Measurements from ENCODE around the gene EGFL8. TPM values are rescaled to one million over a fixed set of nuclear protein-coding genes. Genes with fewer than 3 reads are reported as not detected.

EGFL8 gene
- total RNA-seq, 4 donors from 2014 or later: 0.80 to 7.1 (median 4.2) TPM

DNA sequence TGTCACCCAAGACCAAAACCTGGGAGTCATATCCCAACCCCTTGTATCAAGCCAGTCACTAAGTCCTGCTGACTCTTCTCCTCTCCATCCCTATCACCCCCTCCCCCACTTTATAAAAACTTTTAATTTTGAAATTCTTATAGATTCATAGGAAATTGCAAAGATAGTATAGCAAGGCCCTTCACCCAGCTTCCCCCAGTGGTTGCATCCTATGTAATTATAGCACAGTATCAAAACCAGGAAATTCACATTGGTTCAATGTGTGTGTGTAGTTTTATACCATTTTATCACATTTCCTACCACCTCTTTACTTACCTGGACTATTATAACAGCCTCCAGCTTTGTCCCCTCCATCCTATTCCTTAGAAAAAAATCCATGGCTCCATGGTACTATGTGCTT, 6.3 kb upstream of the EGFL8 start:
- ATAC-seq (no peak), DNase-seq (no peak)
- in situ Hi-C loops (cut with MboI; ENCODE audit: low sequenced_read_pairs in 4 of 4) (no loop called here), intact Hi-C loops (cut with DNase I; ENCODE audit: low total_unique reads) (no loop called here)
- Histone ChIP-seq H3K4me3 (no peak overlapping the region), H3K36me3 (peaks cover 0 to 29% of the 10 kb centered on the region in 2 donors), H3K9me3 (no peaks in the 10 kb centered on the region), H3K4me1 (peaks cover 16 to 19% of the 10 kb centered on the region in 2 donors), H3K27me3 (no peaks in the 10 kb centered on the region), H3K27ac (no peak overlapping the region)
- TF ChIP-seq, protein P1, sequence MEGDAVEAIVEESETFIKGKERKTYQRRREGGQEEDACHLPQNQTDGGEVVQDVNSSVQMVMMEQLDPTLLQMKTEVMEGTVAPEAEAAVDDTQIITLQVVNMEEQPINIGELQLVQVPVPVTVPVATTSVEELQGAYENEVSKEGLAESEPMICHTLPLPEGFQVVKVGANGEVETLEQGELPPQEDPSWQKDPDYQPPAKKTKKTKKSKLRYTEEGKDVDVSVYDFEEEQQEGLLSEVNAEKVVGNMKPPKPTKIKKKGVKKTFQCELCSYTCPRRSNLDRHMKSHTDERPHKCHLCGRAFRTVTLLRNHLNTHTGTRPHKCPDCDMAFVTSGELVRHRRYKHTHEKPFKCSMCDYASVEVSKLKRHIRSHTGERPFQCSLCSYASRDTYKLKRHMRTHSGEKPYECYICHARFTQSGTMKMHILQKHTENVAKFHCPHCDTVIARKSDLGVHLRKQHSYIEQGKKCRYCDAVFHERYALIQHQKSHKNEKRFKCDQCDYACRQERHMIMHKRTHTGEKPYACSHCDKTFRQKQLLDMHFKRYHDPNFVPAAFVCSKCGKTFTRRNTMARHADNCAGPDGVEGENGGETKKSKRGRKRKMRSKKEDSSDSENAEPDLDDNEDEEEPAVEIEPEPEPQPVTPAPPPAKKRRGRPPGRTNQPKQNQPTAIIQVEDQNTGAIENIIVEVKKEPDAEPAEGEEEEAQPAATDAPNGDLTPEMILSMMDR (IDR thresholded peaks at IDR 0.05 in 4 of 5, conservative IDR thresholded peaks at IDR 0.05 in 1 of 5): no peak
- no peak for TF ChIP-seq POLR2A (IDR thresholded peaks at IDR 0.05)

DNA sequence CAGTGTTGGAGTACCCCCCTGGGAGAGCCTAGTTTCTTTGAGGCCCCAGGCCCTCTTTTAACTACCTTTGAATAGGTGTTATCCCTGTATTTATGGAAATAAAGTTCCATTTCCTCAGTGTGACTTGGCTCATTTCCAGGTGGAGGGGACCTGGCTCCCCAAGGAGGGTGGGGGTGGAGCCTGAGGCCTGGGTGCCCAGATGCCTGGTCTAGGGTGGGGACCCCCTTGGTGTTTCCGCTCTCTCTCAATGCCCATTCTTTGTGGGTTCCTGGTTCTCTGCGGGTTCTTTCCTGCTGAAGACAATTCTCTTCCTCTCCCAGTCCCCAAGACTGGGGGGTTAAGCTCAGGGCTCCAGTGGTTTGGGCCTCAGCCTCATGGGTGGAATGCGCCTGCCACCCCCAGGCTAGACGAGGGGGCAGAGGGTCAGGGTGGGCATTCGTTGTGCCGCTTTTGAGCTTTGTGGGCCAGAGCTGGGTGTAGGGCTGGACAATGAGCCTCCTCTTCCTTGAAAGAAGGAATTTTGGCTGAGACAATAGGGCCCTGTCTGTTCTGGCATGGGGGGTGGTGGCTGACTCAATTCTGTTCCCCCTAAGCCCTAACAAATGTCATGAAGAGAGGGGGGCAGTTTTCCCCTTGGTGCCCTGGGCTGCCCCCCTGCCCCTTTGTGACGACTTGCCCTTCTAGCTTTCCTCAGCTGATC, 686 bp upstream of the EGFL8 start:
- TF ChIP-seq POLR2A (IDR thresholded peaks at IDR 0.05): no peak
- TF ChIP-seq, protein P1 (IDR thresholded peaks at IDR 0.05 in 4 of 5, conservative IDR thresholded peaks at IDR 0.05 in 1 of 5): no peak
- intact Hi-C loops (cut with DNase I; ENCODE audit: low total_unique reads) (no loop called here), in situ Hi-C loops (cut with MboI; ENCODE audit: low sequenced_read_pairs in 4 of 4) (no loop called here)
- Histone ChIP-seq H3K27me3 (no peaks in the 10 kb centered on the region), H3K9me3 (no peaks in the 10 kb centered on the region), H3K36me3 (peaks cover 0 to 24% of the 10 kb centered on the region in 2 donors), H3K4me1 (no peaks in the 10 kb centered on the region), H3K27ac (peak overlapping the region; percentile 20 to 47 (median 26)), H3K4me3 (no peak overlapping the region)
- no peak for DNase-seq
- no peak for ATAC-seq

DNA sequence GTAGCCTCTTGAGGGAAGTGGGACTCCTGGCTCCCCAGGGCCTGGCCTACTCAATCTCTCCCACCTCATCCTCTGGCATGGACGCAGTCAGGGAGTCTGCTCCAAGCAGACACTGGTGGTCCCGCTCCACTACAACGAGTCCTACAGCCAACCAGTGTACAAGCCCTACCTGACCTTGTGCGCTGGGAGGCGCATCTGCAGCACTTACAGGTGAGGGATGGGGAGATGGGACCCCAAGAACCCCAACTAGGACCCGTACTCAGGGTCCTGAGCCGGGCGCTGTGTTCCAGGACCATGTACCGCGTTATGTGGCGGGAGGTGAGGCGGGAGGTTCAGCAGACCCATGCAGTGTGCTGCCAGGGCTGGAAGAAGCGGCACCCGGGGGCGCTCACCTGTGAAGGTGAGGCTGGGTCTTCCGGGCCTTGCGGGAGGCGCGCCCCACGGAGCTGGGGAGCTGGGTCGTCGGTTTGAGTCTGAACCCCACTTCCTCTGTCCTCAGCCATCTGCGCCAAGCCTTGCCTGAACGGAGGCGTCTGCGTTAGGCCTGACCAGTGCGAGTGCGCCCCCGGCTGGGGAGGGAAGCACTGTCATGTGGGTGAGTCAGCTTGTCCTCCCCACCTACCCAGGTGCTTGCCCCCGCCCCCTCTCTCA, 2.1 kb downstream of the EGFL8 start:
- TF ChIP-seq, protein P1 (IDR thresholded peaks at IDR 0.05 in 4 of 5, conservative IDR thresholded peaks at IDR 0.05 in 1 of 5): no peak
- TF ChIP-seq POLR2A (IDR thresholded peaks at IDR 0.05): no peak
- H3K27ac ChIP-seq: no peak overlapping the region
- DNase-seq (no peak), ATAC-seq (no peak)
- intact Hi-C loops (cut with DNase I; ENCODE audit: low total_unique reads): no loop called here
- H3K4me3 ChIP-seq: no peak overlapping the region
- no peaks in the 10 kb centered on the region for H3K27me3 ChIP-seq
- H3K36me3 ChIP-seq: peaks cover 0 to 42% of the 10 kb centered on the region in 2 donors
- in situ Hi-C loops (cut with MboI; ENCODE audit: low sequenced_read_pairs in 4 of 4): no loop called here
- no peaks in the 10 kb centered on the region for H3K9me3 ChIP-seq
- no peaks in the 10 kb centered on the region for H3K4me1 ChIP-seq

DNA sequence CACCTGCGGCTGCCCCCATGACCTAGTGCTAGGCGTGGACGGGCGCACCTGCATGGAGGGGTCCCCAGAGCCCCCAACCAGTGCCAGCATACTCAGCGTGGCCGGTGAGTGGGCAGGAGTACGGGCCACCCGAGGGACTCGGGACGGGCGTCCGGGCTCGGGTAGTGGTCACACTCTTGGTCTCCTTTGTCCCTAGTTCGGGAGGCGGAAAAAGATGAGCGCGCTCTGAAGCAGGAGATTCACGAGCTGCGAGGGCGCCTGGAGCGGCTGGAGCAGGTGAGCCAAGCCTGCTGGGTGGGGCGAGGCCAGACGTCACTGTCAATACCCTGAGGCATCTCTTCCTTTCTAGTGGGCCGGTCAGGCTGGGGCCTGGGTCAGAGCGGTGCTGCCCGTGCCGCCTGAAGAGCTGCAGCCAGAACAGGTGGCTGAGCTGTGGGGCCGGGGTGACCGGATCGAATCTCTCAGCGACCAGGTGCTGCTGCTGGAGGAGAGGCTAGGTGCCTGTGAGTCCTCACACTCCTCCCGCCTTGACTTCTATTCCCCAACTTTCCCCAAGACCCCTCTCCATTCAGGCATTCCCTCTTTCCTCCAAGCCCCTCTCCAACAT, 2.9 kb downstream of the EGFL8 start:
- DNase-seq: no peak
- no peak for ATAC-seq
- TF ChIP-seq, protein P1 (IDR thresholded peaks at IDR 0.05 in 4 of 5, conservative IDR thresholded peaks at IDR 0.05 in 1 of 5): no peak
- no peak for TF ChIP-seq POLR2A (IDR thresholded peaks at IDR 0.05)
- Histone ChIP-seq H3K27me3 (no peaks in the 10 kb centered on the region), H3K4me3 (no peak overlapping the region), H3K27ac (no peak overlapping the region), H3K9me3 (no peaks in the 10 kb centered on the region), H3K36me3 (peaks cover 0 to 42% of the 10 kb centered on the region in 2 donors), H3K4me1 (no peaks in the 10 kb centered on the region)
- in situ Hi-C loops (cut with MboI; ENCODE audit: low sequenced_read_pairs in 4 of 4): no loop called here
- intact Hi-C loops (cut with DNase I; ENCODE audit: low total_unique reads): no loop called here
